Measurements from ENCODE around the gene MET. TPM values are rescaled to one million over a fixed set of nuclear protein-coding genes. Genes with fewer than 3 reads are reported as not detected.

The MET gene
- total and polyA plus RNA-seq, 4 donors, result 10.2 to 41.9 (median 25.4) TPM

DNA sequence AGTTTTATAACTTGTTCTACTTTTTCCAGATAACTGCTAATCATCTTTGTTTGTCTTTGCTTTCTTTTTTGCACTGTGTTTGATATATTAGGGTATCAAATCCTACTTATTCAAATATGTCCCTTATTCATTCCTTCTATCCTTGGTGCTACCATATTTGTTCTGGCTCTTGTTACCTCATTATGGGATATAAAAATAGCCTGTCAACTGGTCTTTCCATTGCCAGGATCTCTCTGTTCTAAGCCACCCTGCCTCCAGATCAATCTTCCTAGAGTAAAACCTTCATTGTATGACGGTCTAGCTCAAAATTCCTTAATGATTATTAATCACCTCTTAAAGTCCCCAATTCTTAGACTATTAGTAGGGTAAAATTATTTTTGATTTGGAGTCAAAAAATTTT is 25.2 kb downstream of the MET start:
- Histone ChIP-seq H3K4me3 (ENCODE audit: low read depth in 1 of 3, low read length in 3 of 3) (no peak overlapping the region), H3K9me3 (ENCODE audit: control insufficient read depth in 4 of 4, low read length in 3 of 4) (no peaks in the 10 kb centered on the region), H3K27me3 (ENCODE audit: control insufficient read depth in 4 of 4, insufficient read depth in 4 of 4, low read length in 3 of 4) (no peaks in the 10 kb centered on the region), H3K4me1 (ENCODE audit: control insufficient read depth in 4 of 4, insufficient read depth in 4 of 4, low read length in 3 of 4) (peaks cover 0 to 2% (median 0%) of the 10 kb centered on the region in 4 donors), H3K36me3 (ENCODE audit: control insufficient read depth in 4 of 4, insufficient read depth in 3 of 4, low read depth in 1 of 4, low read length in 3 of 4) (peaks cover 0 to 16% (median 5%) of the 10 kb centered on the region in 4 donors), H3K27ac (ENCODE audit: low read depth in 1 of 2, low read length in 2 of 2) (no peak overlapping the region), H3K9ac (ENCODE audit: low read depth in 1 of 2, low read length in 2 of 2) (no peak overlapping the region)
- TF ChIP-seq NR2F2 (IDR thresholded peaks at IDR 0.05) (no peak), RXRA (IDR thresholded peaks at IDR 0.05) (no peak), JUND (IDR thresholded peaks at IDR 0.05) (no peak), YY1 (IDR thresholded peaks at IDR 0.05) (no peak), FOXA2 (IDR thresholded peaks at IDR 0.05) (no peak), MAX (IDR thresholded peaks at IDR 0.05) (no peak), SP1 (IDR thresholded peaks at IDR 0.05) (no peak), RAD21 (IDR thresholded peaks at IDR 0.05) (no peak), HNF4G (IDR thresholded peaks at IDR 0.05) (no peak)
- DNase-seq (ENCODE audit: low spot score), result no peak
- WGBS, result 97% methylated on average over 1 of the region's 1 CpG

DNA sequence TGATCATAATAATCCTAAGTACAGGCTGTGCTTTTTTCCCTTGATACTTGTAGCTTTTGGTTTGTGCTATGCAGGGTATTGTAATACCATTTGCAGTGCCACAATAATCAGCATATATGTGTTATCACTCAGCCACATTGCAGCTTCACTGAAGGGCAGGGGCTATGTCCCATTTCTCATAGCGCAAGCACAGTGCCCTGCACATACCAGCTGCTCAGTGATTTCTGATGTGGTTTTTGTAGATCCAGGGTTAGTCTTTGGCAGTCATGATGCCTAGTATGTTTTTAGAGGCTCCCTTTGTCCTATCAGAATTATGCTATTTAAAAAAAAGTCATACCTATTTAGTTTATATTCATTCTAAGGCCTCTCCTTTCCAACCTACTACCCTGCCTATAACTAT is 25.8 kb downstream of the MET start:
- H3K36me3 ChIP-seq (ENCODE audit: control insufficient read depth in 4 of 4, insufficient read depth in 3 of 4, low read depth in 1 of 4, low read length in 3 of 4), result peaks cover 0 to 16% (median 5%) of the 10 kb centered on the region in 4 donors
- no peak overlapping the region for H3K4me3 ChIP-seq (ENCODE audit: low read depth in 1 of 3, low read length in 3 of 3)
- no peaks in the 10 kb centered on the region for H3K9me3 ChIP-seq (ENCODE audit: control insufficient read depth in 4 of 4, low read length in 3 of 4)
- peaks cover 0 to 5% (median 1%) of the 10 kb centered on the region in 4 donors for H3K4me1 ChIP-seq (ENCODE audit: control insufficient read depth in 4 of 4, insufficient read depth in 4 of 4, low read length in 3 of 4)
- no peak for DNase-seq (ENCODE audit: low spot score)
- H3K27ac ChIP-seq (ENCODE audit: low read depth in 1 of 2, low read length in 2 of 2), result no peak overlapping the region
- H3K27me3 ChIP-seq (ENCODE audit: control insufficient read depth in 4 of 4, insufficient read depth in 4 of 4, low read length in 3 of 4), result no peaks in the 10 kb centered on the region
- no peak for TF ChIP-seq YY1 (IDR thresholded peaks at IDR 0.05)
- TF ChIP-seq TAF1 (conservative IDR thresholded peaks at IDR 0.05), result no peak
- TF ChIP-seq SP1 (IDR thresholded peaks at IDR 0.05), result no peak
- no peak for TF ChIP-seq FOXA2 (IDR thresholded peaks at IDR 0.05)
- no peak for TF ChIP-seq NR2F2 (IDR thresholded peaks at IDR 0.05)
- TF ChIP-seq REST (IDR thresholded peaks at IDR 0.05), result no peak
- WGBS, result 100% methylated on average over 1 of the region's 1 CpG
- H3K9ac ChIP-seq (ENCODE audit: low read depth in 1 of 2, low read length in 2 of 2), result no peak overlapping the region

- Histone ChIP-seq H3K36me3 (ENCODE audit: control insufficient read depth in 4 of 4, insufficient read depth in 3 of 4, low read depth in 1 of 4, low read length in 3 of 4) (peaks cover 0 to 16% (median 5%) of the 10 kb centered on the region in 4 donors), H3K27me3 (ENCODE audit: control insufficient read depth in 4 of 4, insufficient read depth in 4 of 4, low read length in 3 of 4) (no peaks in the 10 kb centered on the region), H3K4me3 (ENCODE audit: low read depth in 1 of 3, low read length in 3 of 3) (no peak overlapping the region), H3K4me1 (ENCODE audit: control insufficient read depth in 4 of 4, insufficient read depth in 4 of 4, low read length in 3 of 4) (peaks cover 0 to 5% (median under 1%) of the 10 kb centered on the region in 4 donors), H3K9ac (ENCODE audit: low read depth in 1 of 2, low read length in 2 of 2) (no peak overlapping the region), H3K9me3 (ENCODE audit: control insufficient read depth in 4 of 4, low read length in 3 of 4) (no peaks in the 10 kb centered on the region), H3K27ac (ENCODE audit: low read depth in 1 of 2, low read length in 2 of 2) (no peak overlapping the region)
- 91% methylated on average over 2 of the region's 2 CpGs for WGBS
- no peak for DNase-seq (ENCODE audit: low spot score)
- TF ChIP-seq, protein P1, sequence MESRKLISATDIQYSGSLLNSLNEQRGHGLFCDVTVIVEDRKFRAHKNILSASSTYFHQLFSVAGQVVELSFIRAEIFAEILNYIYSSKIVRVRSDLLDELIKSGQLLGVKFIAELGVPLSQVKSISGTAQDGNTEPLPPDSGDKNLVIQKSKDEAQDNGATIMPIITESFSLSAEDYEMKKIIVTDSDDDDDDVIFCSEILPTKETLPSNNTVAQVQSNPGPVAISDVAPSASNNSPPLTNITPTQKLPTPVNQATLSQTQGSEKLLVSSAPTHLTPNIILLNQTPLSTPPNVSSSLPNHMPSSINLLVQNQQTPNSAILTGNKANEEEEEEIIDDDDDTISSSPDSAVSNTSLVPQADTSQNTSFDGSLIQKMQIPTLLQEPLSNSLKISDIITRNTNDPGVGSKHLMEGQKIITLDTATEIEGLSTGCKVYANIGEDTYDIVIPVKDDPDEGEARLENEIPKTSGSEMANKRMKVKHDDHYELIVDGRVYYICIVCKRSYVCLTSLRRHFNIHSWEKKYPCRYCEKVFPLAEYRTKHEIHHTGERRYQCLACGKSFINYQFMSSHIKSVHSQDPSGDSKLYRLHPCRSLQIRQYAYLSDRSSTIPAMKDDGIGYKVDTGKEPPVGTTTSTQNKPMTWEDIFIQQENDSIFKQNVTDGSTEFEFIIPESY (IDR thresholded peaks at IDR 0.05), result no peak
- TF ChIP-seq MAX (IDR thresholded peaks at IDR 0.05), result no peak
- TF ChIP-seq FOXA2 (IDR thresholded peaks at IDR 0.05), result no peak
- no peak for TF ChIP-seq GABPA (IDR thresholded peaks at IDR 0.05 in 1 of 2, conservative IDR thresholded peaks at IDR 0.05 in 1 of 2)
- no peak for TF ChIP-seq FOXA1 (IDR thresholded peaks at IDR 0.05)
- TF ChIP-seq JUND (IDR thresholded peaks at IDR 0.05), result no peak
These were observed 26.4 kb downstream of the MET start for GRCh38 chr7:116698396-116698795.
